IPS-18a (cell line): Measurements from ENCODE around the gene SLC26A2.
"Not testable (repeated sequence)": the region's sequence is repeated elsewhere in the genome, so short reads cannot be mapped to it uniquely, and the experiment has no call there.

Experiments used
- H3K27ac ChIP-seq: one replicate; pipeline ENCODE4 v1.5.1; 2013; ENCODE audit warnings: low read length
- H3K27me3 ChIP-seq: one replicate; pipeline ENCODE4 v1.6.1; 2013; ENCODE audit warnings: mild to moderate bottlenecking, low read length; ENCODE audit not compliant: control insufficient read depth, insufficient read depth
- H3K36me3 ChIP-seq: one replicate; pipeline ENCODE4 v1.6.1; 2013; ENCODE audit warnings: low read depth, low read length; ENCODE audit not compliant: control insufficient read depth
- H3K4me1 ChIP-seq: one replicate; pipeline ENCODE4 v1.6.1; 2013; ENCODE audit warnings: low read depth, low read length; ENCODE audit not compliant: control insufficient read depth
- H3K4me3 ChIP-seq: one replicate; pipeline ENCODE4 v1.5.1; 2013; ENCODE audit warnings: low read length
- H3K9ac ChIP-seq: one replicate; pipeline ENCODE4 v1.6.1; 2013; ENCODE audit warnings: mild to moderate bottlenecking, low read length, moderate library complexity
- H3K9me3 ChIP-seq: one replicate; pipeline ENCODE4 v1.6.1; 2013; ENCODE audit warnings: low read depth, low read length; ENCODE audit not compliant: control insufficient read depth

The SLC26A2 gene

DNA sequence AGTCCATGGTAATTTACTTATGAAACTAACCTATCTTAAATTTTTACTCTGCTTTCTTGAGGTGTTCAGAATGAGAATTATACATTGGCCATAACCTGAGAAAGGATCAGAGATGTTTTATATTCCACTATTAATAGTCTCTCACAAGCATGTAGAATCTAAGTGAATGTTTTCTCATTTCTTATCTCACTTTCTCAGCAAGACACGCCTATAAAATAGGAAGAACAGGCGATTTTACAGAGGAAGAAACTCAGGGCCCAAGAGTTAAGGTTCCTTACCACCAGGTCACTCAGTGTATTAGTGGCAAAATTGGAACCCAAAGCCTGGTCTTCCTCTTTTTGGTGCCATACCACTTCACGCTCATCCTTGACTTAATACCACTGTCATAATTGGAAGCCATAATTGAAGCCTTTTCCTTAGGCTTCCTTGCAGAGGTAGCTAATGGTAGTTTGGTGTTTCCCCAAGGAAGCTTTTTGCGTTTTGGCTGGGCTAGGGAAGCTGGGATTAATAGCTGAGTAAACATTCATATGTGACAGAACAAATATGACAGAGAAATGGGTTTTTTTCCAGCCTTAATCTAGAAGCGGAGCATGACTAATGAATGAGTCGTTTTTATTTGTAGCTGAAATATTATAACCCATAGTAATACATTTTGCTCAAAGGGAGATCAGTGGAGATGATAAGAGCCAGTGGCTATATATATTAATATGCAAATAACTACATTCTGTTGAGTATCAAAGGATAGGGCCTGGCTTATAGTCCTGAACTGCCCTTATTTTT lies 56.9 kb downstream of the SLC26A2 start:
- H3K27ac ChIP-seq: no peak overlapping the region
- H3K4me1 ChIP-seq: no peaks in the 10 kb centered on the region
- no peak overlapping the region for H3K4me3 ChIP-seq
- no peaks in the 10 kb centered on the region for H3K27me3 ChIP-seq
- H3K9ac ChIP-seq: no peak overlapping the region
- peaks cover 66% of the 10 kb centered on the region for H3K36me3 ChIP-seq
- no peaks in the 10 kb centered on the region for H3K9me3 ChIP-seq

GRCh38 chr5:150020249-150020648 lies 59.7 kb downstream of the SLC26A2 start:
- peaks cover 66% of the 10 kb centered on the region for H3K36me3 ChIP-seq
- no peak overlapping the region for H3K9ac ChIP-seq
- H3K4me3 ChIP-seq: no peak overlapping the region
- H3K27me3 ChIP-seq: no peaks in the 10 kb centered on the region
- no peak overlapping the region for H3K27ac ChIP-seq
- H3K9me3 ChIP-seq: no peaks in the 10 kb centered on the region
- H3K4me1 ChIP-seq: no peaks in the 10 kb centered on the region

GRCh38 chr5:150021491-150022157 lies 61.1 kb downstream of the SLC26A2 start:
- peaks cover 66% of the 10 kb centered on the region for H3K36me3 ChIP-seq
- H3K4me1 ChIP-seq: no peaks in the 10 kb centered on the region
- no peaks in the 10 kb centered on the region for H3K27me3 ChIP-seq
- H3K27ac ChIP-seq: no peak overlapping the region
- H3K9ac ChIP-seq: no peak overlapping the region
- H3K4me3 ChIP-seq: no peak overlapping the region
- no peaks in the 10 kb centered on the region for H3K9me3 ChIP-seq

DNA sequence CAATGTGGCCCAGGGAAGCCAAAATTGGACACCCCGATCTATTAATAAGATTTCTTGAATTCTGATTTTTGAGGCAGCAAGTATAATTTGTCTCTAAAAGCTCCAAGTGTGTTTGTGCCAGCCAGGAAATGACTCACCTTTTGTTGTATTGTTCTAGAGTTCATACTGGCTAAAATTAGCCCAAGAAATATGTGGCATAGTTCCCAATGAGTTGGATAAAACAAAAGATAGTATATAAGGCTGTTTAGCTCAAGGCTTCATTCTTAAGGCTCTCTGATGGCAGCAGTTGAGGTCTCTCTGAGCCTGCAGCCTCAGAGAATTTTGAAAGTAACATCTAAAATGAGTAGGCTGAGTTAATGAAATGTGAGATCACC lies 61.6 kb downstream of the SLC26A2 start:
- no peaks in the 10 kb centered on the region for H3K9me3 ChIP-seq

DNA sequence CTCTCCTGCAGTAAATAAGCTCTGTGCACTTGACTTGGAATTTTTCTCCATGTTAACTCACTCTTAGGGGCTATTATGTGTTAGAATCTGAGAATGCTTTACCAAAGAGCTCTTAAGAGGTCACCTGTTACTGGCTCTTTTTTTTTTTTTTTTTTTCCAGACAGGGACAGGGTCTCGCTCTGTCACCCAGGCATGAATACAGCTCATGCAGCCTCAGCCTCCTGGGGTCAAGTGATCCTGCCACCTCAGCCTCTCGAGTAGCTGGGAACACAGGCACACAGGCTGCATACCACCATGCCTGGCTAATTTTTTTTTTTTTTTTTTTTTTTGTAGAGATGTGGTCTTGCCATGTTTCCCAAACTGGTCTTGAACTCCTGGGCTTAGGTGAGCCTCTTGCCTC lies 62.1 kb downstream of the SLC26A2 start:
- Histone ChIP-seq H3K9ac (no peak overlapping the region), H3K27me3 (no peaks in the 10 kb centered on the region), H3K36me3 (peaks cover 74% of the 10 kb centered on the region), H3K4me3 (no peak overlapping the region), H3K9me3 (no peaks in the 10 kb centered on the region), H3K27ac (no peak overlapping the region), H3K4me1 (no peaks in the 10 kb centered on the region)

More for the DNA sequence above, 61.6 kb downstream of the SLC26A2 start:
- no peak overlapping the region for H3K27ac ChIP-seq
- H3K4me1 ChIP-seq: no peaks in the 10 kb centered on the region
- H3K36me3 ChIP-seq: peaks cover 71% of the 10 kb centered on the region
- H3K27me3 ChIP-seq: no peaks in the 10 kb centered on the region
- no peak overlapping the region for H3K4me3 ChIP-seq
- H3K9ac ChIP-seq: no peak overlapping the region

GRCh38 chr5:150023136-150023535 lies 62.6 kb downstream of the SLC26A2 start:
- Histone ChIP-seq H3K27me3 (no peaks in the 10 kb centered on the region), H3K4me3 (no peak overlapping the region), H3K27ac (no peak overlapping the region), H3K9me3 (no peaks in the 10 kb centered on the region), H3K36me3 (peaks cover 74% of the 10 kb centered on the region), H3K4me1 (peaks cover 2% of the 10 kb centered on the region), H3K9ac (no peak overlapping the region)

- no peaks in the 10 kb centered on the region for H3K27me3 ChIP-seq
- H3K4me1 ChIP-seq: peaks cover 2% of the 10 kb centered on the region
- no peak overlapping the region for H3K27ac ChIP-seq
- H3K36me3 ChIP-seq: peaks cover 68% of the 10 kb centered on the region
- H3K9me3 ChIP-seq: no peaks in the 10 kb centered on the region
- H3K9ac ChIP-seq: no peak overlapping the region
- H3K4me3 ChIP-seq: no peak overlapping the region
Observed at GRCh38 chr5:150024346-150024984, 63.9 kb downstream of the SLC26A2 start.

- H3K36me3 ChIP-seq: peaks cover 72% of the 10 kb centered on the region
- no peak overlapping the region for H3K9ac ChIP-seq
- peaks cover 2% of the 10 kb centered on the region for H3K4me1 ChIP-seq
Observed at GRCh38 chr5:150026682-150027172, 66.2 kb downstream of the SLC26A2 start.

GRCh38 chr5:150028047-150028446 lies 67.5 kb downstream of the SLC26A2 start:
- H3K27ac ChIP-seq, H3K4me3 ChIP-seq, H3K9me3 ChIP-seq, H3K4me1 ChIP-seq, H3K9ac ChIP-seq, H3K27me3 ChIP-seq: not testable (repeated sequence)
- H3K36me3 ChIP-seq: peaks cover 76% of the 10 kb centered on the region

More at GRCh38 chr5:150026682-150027172, 66.2 kb downstream of the SLC26A2 start:
- H3K9me3 ChIP-seq: no peaks in the 10 kb centered on the region
- no peak overlapping the region for H3K27ac ChIP-seq
- H3K4me3 ChIP-seq: no peak overlapping the region
- H3K27me3 ChIP-seq: no peaks in the 10 kb centered on the region

GRCh38 chr5:150033334-150033733 lies 72.8 kb downstream of the SLC26A2 start:
- Histone ChIP-seq H3K4me3 (no peak overlapping the region), H3K9ac (no peak overlapping the region), H3K4me1 (no peaks in the 10 kb centered on the region), H3K27me3 (no peaks in the 10 kb centered on the region), H3K36me3 (peaks cover 93% of the 10 kb centered on the region), H3K9me3 (no peaks in the 10 kb centered on the region), H3K27ac (no peak overlapping the region)

- Histone ChIP-seq H3K4me3 (no peak overlapping the region), H3K9me3 (no peaks in the 10 kb centered on the region), H3K4me1 (no peaks in the 10 kb centered on the region), H3K36me3 (peaks cover 95% of the 10 kb centered on the region), H3K9ac (no peak overlapping the region), H3K27me3 (no peaks in the 10 kb centered on the region), H3K27ac (no peak overlapping the region)
Observed at GRCh38 chr5:150034662-150035061, 74.1 kb downstream of the SLC26A2 start.
